ENCODE results near the gene FZR1.
A peak's percentile ranks its signal among the peaks of the same experiment; 100 is the strongest.

Gene FZR1

DNA sequence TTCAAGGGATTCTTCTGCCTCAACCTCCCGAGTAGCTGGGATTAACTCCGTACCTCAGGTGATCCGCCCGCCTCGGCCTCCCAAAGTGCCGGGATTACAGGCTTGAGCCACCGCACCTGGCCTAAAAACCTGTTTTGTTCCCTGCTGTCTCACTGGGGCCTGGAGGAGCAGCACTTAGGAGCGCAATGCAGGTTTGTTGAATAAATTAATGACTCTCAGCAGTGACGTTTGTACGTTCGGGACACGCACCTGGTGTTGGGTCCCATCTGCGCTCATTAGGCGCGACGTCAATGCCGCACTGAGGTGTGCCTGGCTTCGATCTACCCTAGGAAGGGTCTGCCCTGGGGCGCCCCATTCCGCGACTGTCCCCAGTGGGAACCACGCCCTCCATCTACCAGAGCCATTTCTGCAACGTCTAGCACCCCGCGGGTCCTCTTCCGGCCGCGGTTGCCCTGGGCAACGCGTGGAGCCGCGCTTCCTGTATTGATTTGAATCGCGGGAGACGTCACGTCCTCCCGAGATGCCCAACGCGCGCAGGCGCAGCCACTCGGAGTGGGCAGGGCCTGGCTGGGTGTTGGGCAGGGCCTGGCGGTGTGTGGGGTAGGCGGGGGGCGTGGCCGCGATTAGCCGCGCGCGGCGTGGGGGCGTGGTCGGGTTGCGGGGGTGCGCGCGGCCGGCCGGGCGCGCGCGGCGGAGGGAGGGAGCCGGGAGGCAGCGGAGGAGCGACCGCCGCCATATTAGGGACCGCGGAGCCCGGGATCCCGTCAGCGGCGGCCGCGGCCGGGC is at the start of gene FZR1:
Gene FZR1 (plus strand): TSS at position 714 of the 786 bp plus-strand sequence. CDS start 16,679 bp downstream, outside the sequence.
- DNase-seq (ENCODE audit: low spot score) = peak; percentile 97

DNA sequence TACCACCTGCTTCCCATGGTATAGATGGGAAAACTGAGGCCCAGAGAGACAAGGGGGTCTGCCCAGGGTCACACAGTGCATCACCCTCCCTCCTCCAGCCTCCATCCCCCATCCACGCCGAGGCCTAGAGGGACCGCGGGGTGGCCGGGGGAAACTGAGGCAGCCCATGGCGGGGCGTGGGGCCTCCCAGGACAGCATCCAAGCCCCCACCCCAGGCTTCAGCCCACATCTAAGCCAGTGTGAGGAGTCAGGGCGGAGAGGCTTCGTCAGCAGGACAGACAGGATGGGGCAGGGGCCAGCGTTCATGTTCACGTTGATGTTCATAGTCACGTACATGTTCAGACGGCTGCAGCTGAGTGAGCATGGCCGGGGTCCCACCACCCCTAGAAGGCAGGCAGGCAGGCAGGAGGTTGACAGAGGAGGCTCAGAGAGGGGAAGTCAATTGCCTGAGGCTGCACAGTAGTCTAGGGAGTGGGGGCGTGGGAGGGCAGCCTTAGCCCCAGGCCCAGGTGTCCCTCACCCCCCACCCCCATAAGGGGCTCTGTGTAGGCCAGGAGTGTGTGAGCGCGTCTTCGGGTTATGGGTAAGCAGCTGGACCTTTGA is 49.1 kb upstream of the FZR1 start:
- DNase-seq (ENCODE audit: low spot score) = no peak

DNA sequence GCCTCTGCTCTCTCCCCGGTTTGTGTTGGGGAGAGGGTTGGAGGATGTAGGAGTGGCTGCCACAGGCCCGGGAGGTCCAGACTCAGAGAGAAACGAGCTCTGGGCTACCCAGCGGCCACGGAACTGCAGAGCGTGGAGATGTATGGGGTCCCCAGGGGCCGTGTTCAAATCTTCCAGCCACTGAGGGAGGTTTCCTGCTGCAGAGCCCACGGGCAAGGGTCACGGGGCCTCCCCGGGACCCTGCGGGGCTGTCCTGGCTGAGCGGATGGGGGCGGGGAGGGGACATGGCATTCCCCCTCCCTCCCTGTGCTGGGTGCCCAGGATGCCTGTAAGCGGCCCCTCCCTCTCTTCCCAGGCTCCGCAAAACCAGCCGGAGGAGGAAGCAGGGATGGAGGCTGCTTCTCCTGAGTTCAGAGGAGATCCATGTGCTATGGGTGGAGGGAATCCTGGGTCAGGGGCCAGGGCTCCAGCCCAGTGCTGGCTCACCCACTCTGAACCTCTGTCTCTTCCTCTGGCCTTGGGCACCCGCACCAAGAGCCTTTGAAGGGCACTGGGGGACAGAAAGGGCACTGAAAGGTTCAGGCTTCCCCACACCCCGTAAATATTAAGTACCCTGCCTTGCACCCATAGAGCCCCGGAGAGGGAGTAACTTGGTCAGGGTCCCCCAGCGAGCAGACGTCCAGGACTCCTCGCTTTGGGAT is 48.4 kb upstream of the FZR1 start:
- peak; percentile 54 for DNase-seq (ENCODE audit: low spot score)

DNA sequence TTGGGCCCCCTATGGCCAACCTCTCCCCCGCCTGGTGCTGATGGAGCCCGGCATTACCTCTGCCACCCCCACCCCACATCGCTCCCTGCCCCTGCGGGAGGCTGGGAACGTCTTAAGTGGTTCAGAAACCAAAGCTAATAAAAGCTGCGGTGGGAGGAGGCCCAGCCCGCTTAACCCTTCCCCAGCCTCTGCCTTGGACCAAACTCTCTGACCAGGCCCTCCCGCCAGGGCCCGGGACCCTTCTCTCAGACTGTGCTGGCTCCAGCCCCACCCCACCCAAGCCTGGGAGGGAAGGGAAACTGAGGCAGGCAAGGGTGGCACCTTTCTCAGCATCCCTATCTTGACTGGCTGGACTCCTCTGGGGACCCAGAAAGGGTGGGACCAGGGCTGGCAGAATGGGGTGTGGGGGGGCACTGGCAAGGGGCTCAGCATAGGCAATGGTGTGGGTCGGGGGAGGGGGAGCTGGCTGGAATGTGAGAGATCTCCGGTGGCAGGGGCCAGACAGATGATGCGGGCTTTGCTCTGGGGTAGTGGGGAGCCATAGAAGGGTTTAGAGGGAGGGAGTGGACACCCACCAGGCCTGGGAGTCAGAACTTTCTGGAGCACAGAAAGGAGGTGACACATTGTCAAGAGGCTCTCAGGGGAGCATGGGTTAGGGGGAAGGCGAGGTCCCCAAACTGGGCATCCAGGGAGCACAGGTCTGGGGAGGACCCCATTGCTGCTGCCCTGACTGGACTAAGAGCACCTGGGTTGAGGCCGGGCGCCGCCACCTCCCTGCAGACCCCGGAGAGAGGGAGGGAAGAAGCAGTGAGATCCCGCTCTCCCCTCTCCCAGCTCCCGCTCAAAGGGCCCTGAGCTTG is 47.7 kb upstream of the FZR1 start:
- DNase-seq (ENCODE audit: low spot score) = peak; percentile 47

DNA sequence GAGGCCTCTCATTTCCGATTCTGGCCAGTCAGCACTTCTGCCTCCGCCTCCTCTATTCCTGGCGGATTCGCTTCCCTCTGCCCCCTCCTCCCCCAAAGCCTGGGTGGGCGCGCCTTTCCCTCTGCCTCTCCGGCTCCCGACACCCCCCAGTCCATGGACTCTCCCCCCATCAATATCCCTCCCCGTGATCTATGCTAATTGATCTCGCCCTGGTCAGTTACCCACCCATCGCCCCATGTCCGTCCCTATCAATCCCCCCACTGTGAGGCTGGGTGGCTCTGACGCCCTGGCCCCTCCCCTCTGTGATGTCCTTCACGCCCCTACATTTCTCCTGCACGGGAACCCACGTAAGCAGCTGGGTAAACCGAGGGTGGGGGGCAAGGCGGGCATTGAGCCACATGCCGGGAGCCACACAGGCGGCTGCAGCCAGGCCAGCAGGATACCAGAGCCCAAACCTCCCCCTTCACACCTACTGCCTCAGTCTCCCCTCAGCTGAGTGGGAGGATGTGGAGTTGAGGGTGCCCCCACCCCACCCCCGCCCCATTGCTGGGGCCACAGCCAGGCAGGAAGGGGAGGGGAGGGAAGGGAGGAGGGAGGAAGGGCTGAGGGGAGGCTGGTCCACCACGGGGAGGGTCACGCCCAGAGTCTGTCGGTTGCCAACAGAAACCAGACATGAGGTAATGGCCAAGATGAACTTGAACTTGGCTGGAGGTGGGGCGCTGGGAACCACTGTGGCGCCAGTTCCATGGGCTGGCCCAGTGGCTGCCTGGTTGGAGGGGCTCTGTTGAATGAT is 46.8 kb upstream of the FZR1 start:
- DNase-seq (ENCODE audit: low spot score) = peak; percentile 84

DNA sequence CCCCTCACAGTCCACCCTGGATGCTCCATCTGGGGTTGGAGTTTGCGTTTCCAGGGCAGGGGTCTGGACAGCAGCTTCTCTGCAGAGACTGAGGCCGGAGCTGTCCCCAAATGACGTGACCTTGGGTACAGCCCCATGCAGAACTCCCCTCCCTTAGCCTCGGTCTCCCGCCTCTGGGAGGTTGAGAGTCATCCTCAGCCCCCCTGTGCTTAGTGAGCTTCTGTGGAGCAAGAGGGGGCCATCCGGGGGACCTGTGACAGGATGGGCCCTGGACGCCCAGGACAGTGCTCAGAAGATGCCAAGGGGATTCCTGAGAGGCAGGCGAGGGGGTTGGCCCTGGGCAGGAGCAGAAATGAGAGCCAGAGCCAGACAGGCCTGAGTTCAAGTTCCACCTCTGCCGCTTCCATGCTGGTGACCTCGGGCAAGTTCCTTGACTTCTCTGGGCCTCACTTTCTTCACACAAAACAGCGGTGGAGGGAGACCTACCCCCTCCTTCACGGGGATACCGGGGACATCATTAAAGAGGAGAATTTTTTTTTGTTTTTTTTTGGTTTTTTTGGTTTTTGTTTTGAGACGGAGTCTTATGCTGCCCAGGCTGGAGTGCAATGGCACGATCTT is 46.0 kb upstream of the FZR1 start:
- DNase-seq (ENCODE audit: low spot score) = no peak

DNA sequence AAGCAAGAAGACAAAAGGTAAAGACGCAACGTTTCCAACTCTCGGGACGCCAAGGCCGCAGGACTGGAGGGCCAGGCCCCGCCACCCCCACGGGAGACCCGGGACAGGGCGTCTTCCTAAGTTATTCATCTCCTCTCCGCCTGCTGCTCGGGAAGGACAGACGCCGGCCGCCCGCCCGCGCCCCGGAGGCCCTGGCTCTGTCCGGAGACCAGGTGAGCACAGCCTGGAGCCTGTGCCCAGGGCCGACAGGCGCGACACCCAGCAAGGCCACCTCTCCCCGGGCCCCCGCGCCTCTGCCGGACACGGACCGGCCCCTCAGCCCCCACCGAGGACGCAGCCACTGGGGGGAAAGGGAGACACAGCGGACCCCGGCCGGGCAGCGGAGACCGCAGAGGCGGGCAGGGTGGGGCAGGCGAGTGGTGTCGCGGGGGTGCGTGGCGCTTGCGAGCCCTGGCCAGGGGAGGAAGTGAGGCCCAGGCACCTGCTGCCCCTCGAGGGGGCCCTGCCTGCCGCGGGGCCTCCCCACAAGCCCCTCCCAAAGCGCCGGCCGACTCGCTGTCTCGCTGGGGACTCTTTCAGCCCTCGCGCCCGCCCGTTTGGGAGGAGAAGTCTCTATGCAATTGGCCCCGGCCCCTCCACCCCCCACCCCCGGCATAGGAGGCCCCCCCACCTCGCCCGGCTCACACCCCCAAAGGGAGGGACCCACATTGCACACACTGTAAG is 43.0 kb upstream of the FZR1 start:
- DNase-seq (ENCODE audit: low spot score) = peak; percentile 41

DNA sequence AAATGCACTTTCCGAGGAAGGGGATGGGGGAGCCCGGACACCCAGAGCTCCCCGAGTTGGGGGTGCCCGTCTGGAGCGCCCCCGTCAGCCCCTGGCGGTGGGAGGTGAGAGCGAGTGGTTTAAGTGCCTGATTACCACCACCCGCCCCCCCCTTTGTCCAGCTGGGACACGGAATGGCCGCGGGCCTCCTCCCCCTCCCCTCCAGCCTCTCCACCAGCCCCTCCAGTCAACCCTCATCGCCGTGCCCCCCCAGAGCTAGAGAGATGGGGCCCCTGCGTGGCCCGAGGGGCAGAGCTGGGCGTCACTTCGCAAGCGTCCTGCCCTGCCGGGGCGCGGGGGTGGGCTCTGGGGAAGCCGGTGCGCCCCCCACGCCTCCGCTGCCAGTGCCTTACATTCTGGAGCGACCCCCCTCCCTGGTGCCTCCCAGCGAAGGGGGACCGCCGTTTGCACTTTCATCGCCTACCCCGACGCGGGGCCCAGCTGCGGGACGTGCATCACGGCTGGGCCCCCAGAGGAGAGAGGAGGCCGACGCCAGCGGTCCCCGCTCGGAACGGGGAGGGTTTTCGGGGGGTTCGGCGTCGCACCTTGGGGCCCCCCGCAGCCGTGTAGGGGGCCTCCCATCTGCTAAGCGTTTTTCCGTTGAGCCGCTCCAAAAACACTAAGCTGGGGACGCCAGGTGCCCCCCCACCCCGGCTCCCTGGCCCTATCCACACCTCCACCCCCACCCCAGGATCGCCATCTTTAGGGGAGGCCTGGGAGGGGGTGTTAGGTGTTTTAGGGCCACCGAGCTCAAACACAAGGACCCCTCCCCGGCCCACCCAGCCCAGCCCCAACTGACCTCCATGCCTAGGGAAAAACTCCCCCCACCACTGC is 42.2 kb upstream of the FZR1 start:
- peak; percentile 54 for DNase-seq (ENCODE audit: low spot score)

DNA sequence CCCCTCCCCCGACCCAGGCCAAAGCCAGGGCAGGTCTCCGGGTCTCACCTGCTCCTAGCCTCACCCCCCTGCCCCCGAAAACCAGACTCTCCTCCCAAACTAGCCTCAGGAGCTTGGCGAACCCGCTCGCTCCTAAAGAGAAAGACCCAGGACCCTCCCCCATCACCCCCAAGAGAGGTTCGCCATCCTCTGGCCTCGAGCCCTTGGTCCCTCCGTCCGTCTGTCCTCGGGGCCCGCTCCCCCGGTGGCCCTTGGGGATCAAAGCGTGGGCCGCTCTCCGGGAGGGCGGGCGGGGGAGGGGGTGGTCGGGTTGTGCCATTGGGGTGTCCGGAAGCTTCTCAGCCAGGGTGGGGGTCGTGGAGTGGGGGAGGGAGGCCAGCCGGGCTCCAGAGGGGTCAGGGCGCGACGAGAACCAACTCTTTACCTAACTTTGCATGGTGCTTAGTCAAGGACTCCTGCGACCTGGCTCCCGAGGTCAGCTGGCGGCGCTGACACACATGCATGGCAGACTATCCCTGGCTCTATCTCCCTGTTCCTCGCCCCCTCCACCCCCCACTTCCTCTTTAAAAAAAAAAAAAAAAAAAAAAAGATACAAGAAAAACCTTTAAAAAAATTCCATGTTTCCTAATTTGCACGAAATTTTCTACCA is 41.4 kb upstream of the FZR1 start:
- peak; percentile 60 for DNase-seq (ENCODE audit: low spot score)

DNA sequence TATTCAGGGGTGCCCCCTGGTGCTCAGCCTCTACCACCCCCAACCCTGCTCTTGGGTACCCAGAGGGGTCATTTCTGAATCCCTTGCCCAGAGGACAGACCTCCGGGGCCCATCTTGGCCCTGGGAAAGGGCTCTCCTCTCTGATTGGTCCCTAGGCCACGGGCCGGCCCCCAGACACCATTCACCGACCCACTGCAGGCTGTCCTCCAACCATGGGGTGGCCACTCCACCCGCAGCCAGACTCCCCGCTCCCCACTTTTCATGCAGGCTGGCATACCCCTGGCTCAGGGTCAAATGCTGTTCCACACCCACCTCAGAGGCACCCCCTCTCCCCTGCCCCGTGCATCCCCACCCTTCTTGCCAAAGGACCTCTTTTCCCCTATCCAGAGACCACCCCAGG is 40.6 kb upstream of the FZR1 start:
- DNase-seq (ENCODE audit: low spot score) = peak; percentile 58

DNA sequence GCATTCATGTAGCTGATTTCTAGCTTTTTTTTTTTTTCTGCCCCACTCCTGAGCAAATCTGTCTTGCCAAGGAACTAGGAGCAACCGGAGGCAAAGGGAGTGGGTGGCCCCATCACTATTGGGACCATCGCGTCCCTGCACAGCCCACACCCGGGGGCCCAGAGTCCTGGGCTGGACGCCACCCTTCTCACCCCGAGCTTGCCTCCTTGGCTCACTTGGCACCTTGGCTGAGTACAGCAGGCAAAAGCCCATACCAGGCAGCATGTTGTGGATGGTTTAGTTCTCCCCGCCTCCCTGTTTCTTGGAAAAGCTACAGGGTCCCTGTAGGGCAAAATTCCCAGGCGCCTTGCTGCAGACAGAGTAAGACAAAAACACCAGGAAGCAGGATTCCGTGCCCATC is 39.5 kb upstream of the FZR1 start:
- no peak for DNase-seq (ENCODE audit: low spot score)

DNA sequence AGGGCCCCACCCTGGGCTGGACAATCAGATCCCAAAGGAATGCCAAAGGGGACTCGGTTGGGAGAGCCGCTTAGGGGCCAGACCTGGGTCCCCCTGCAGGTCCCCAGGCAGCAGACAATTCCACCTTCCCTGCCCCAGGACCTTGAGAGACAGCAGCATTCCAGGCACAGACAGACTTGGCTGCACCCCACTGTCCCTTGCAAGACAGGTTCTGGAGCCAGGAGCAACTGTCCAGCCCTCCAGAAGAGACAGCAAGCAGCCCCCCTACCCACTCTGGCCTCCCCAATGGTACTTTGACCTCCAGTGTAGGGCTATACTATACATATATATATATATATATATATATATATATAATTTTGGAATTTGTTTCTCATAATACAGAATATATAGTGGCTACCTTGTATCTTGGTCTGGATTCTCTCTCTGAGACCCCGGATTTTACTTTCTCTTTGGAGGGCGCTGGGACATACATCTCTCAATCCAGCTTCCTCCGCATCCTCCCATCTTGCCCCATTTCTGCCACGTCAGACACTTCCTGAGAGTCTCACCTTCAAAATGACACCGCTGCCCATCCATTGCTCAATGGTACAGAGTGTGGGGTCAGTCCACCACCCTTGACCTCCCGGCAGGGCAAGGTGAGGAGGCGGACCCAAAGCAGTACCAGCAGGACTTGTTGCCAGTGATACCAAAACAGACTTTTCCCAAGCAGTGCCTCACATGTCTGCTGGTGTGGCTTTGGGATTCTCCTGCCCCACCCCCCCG is 38.5 kb upstream of the FZR1 start:
- no peak for DNase-seq (ENCODE audit: low spot score)

DNA sequence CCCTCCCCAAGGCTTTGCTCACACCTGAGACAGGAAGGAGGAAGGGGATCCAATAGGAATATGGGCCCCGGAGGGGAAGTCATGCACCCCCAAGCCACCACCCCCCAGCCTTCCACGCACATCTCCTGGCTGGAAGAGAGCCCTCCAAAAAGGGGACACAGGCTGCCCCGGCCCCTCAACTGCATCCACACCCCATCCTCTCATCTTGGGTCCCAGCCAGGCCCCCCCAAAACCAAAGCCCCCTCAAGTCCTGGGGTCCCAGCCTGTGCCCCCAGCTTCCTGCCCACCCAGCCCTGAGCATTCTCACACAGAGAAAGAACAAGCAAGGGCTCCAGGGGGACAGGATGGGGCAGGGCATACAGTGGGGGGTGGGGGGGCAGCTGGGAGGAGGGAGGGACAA is 37.9 kb upstream of the FZR1 start:
- DNase-seq (ENCODE audit: low spot score) = no peak

DNA sequence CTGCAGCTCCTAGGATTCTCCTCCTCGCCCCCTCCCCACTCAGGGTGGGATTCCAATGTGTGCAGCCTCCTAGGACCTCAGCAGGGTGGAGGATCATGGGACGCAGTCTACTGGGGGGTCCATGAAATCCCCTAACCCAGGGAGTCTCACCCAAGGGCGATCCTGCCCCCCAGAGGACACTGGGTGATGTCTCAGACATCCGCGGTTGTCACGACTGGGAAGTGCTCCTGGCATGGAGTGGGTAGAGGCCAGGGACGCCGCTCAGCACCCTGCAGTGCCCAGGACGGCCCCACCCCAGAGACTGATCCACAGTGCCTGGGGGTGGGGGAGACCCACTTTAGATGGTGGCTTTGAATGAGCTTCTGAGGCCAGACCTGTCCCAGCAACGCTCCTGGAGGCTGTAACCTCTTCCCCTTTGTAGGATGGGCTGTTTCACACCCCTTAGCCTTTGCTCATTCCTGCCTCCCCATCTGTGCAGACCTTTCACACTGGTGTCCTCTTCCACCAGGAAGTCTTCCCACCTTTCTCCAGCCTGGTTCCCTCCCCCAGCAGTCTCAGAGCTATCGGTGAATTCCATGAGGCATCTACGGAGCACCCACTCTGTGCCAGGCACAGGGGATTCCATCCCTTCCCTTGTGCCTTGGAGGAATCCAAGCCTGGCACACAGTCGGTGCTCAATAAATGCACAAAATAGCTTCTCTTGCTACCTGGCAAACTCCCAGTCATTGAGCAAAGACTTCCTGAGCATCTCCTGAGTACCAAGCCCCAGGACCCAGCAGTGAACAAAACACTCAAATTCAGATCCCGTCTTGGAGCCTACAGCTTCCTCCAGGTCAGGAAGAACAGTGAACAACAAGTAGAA is 36.2 kb upstream of the FZR1 start:
- DNase-seq (ENCODE audit: low spot score) = no peak

DNA sequence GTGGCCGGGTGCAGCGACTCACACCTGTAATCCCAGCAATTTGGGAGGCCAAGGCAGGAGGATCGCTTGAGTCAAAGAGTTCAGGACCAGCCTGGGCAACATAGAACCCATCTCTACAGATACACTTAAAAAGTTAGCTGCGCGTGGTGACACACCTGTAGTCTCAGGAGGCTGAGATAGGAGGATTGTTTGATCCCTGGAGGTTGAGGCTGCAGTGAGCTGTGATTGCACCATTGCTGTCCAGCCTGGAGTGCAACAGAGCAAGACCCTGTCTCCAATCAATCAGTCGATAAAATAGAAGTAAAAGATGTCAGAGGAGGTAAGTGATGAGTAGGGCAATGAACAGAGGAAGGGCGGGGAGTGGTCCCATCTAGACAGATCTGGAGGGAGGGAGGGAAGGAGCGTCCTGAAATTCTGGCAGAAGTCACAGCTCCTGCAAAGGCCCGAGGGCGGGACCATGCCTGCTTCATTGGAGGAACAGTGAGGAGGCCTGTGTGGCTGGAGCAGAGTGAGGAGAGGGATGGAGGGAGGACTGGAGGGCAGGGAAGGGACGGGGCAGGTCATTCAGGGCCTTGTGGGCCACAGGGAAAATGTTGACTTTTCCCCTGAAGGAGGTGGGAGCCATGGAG is 35.5 kb upstream of the FZR1 start:
- DNase-seq (ENCODE audit: low spot score) = no peak

DNA sequence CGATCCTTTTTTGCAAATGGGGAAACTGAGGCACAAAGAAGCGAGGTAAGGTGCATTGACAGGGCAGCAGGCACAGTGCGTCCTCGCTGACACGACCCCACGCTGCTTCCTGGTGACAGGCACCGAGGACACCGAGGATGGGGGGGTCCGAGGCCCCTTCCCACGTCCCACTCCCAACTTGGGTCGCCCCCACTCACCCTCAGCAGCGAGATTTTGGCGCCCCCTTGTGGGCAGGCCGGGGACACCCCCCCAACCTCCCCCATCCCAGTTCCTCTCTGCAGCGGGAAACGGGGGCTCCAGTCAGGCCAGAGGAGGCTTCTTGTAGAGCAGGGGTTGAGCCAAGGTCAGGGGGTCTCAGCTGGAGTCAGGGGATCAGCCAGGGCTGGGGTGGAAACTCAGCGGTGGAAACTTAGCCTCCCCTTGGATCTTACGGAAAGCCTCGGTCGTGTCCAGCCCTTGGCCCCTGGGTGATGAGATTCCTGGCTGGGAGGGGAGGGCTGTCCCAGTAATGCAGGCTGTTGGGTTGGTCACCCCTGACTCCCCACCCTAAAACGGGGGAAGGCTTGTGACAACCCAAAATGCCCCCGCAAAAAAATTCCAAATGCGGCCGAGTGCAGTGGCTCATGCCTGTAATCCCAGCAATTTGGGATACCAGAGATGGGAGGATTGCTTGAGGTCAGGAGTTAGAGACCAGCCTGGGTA is 34.0 kb upstream of the FZR1 start:
- peak; percentile 68 for DNase-seq (ENCODE audit: low spot score)

Measured in iPS-NIHi11 (cell line).